Upper lobe of left lung (tissue), 4 donors: ENCODE data around the gene ZNF668.

ENCODE experiments used
- CTCF ChIP-seq, 6 experiments: fragments of 450-650 bp in 4 of 6; fragments of 200-600 bp in 2 of 6; sonication (generic) in 2 of 6; IDR thresholded peaks; one replicate each; pipeline ENCODE4 v1.5.1; 2016 to 2019; ENCODE audit warnings: antibody characterized with exemption in 6 of 6
- EP300 ChIP-seq, 4 donors: sonication (generic); formaldehyde crosslinking; IDR thresholded peaks; one replicate each; pipeline ENCODE4 v1.5.1; 2017; ENCODE audit warnings: antibody characterized with exemption in 4 of 4, control low read depth in 2 of 4
- POLR2A ChIP-seq, 4 donors: fragments of 450-650 bp; IDR thresholded peaks; one replicate each; pipeline ENCODE4 v1.5.1; 2016 to 2017; ENCODE audit warnings: antibody characterized with exemption in 4 of 4, mild to moderate bottlenecking in 2 of 4

GRCh38 chr16:31036691-31037090, 37.3 kb downstream of the ZNF668 start:
- TF ChIP-seq POLR2A (IDR thresholded peaks at IDR 0.05) (no peak), EP300 (IDR thresholded peaks at IDR 0.05) (no peak), CTCF (IDR thresholded peaks at IDR 0.05) (no peak)
